IPS-NIHi7 (cell line): ENCODE measurements around the gene AGAP1.

Experiments used
- DNase-seq: peaks from one replicate; pipeline ENCODE4 v3.0.0; 2012; ENCODE audit warnings: mixed read lengths; ENCODE audit errors: extremely low spot score

Gene AGAP1

GRCh38 chr2:235609321-235609720 lies 115.5 kb downstream of the AGAP1 start:
- DNase-seq = no peak

- no peak for DNase-seq
These were observed 115.9 kb downstream of the AGAP1 start for GRCh38 chr2:235609746-235610145.

GRCh38 chr2:235610696-235611257 lies 116.9 kb downstream of the AGAP1 start:
- no peak for DNase-seq

GRCh38 chr2:235611349-235611748 lies 117.5 kb downstream of the AGAP1 start:
- DNase-seq = no peak

GRCh38 chr2:235611756-235612155 lies 117.9 kb downstream of the AGAP1 start:
- DNase-seq = no peak

- DNase-seq = no peak
These were observed 118.5 kb downstream of the AGAP1 start for GRCh38 chr2:235612181-235612950.

- DNase-seq = no peak
These were observed 119.8 kb downstream of the AGAP1 start for GRCh38 chr2:235613649-235614048.

GRCh38 chr2:235614176-235614860 lies 120.5 kb downstream of the AGAP1 start:
- DNase-seq = no peak

- DNase-seq = no peak
These were observed 121.3 kb downstream of the AGAP1 start for GRCh38 chr2:235614900-235615712.

GRCh38 chr2:235616885-235617284 lies 123.0 kb downstream of the AGAP1 start:
- DNase-seq = no peak

GRCh38 chr2:235618039-235618438 lies 124.2 kb downstream of the AGAP1 start:
- DNase-seq = no peak

GRCh38 chr2:235619544-235619943 lies 125.7 kb downstream of the AGAP1 start:
- no peak for DNase-seq

GRCh38 chr2:235621736-235622135 lies 127.9 kb downstream of the AGAP1 start:
- DNase-seq = no peak

- no peak for DNase-seq
These were observed 129.3 kb downstream of the AGAP1 start for GRCh38 chr2:235623111-235623510.

GRCh38 chr2:235623752-235624151 lies 129.9 kb downstream of the AGAP1 start:
- DNase-seq = no peak

- DNase-seq = no peak
These were observed 132.8 kb downstream of the AGAP1 start for GRCh38 chr2:235626658-235627057.

- DNase-seq = no peak
These were observed 133.8 kb downstream of the AGAP1 start for GRCh38 chr2:235627682-235628081.

- DNase-seq = no peak
These were observed 137.0 kb downstream of the AGAP1 start for GRCh38 chr2:235630718-235631296.

- DNase-seq = no peak
These were observed 140.8 kb downstream of the AGAP1 start for GRCh38 chr2:235634435-235635158.

- no peak for DNase-seq
These were observed 142.7 kb downstream of the AGAP1 start for GRCh38 chr2:235636546-235636945.

- DNase-seq = no peak
These were observed 144.1 kb downstream of the AGAP1 start for GRCh38 chr2:235637896-235638295.
